ENCODE results near the gene MSI2.
"Not testable (repeated sequence)": the region's sequence is repeated elsewhere in the genome, so short reads cannot be mapped to it uniquely, and the experiment has no call there.

Gene MSI2

DNA sequence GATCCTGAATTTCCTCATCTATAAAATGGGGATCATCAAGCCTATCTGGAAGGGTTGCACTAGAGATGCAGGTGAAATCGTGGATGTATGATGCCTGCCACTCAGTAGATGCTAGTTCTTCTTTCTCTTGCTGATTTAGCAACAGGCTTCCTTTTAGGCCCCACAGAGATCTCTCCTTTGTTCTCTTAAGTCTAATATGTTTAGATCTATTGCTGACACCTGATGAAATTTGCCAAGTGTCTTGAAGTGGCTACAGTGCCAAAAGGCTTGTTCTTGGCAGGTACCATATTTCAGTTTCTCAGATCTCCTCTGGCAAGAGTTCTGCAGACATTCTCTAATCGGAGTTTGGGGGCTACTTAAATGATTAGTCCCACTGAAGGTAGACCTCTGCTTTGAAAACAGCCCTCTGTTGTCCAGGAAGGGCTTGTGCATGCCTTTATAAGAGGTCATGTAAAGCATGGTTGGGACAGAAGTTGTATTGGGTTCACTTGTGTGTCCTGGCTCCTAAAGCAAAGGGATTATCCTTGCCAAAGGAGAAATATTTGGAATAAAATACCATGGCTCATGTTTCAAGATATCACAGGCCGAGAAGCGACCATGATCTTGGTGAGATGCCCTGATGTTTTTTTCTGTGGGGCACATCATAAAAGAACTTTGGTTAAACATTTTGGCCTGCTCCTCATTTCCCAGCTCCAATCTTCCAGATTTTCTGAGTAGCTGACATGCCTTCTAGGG, 234.0 kb downstream of the MSI2 start:
- H3K4me1 ChIP-seq (ENCODE audit: control insufficient read depth, low read depth, low read length), result peaks cover 9% of the 10 kb centered on the region

DNA sequence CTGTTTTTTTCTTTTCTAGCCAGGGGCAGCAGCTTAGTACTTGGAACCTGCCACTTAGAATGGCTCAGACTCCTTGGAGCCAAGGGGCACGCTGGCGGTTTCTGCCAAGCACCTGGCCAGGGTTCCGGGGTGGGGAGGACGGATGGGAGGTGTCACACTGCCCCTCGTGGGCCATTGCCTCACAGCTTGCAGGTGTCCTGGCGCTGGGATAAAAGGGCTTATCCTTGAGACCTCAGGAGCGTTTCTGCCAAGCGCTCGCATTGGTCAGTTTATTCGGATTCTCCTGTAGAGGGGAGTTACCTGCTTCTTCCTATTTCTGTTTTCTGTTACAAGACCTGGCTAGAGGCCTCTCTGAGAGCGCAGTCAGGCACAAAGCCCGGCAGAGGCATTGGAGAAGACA, 234.6 kb downstream of the MSI2 start:
- Histone ChIP-seq H3K9ac (ENCODE audit: low read length) (no peak overlapping the region), H3K36me3 (ENCODE audit: control insufficient read depth, low read depth, low read length) (no peaks in the 10 kb centered on the region), H3K4me1 (ENCODE audit: control insufficient read depth, low read depth, low read length) (peaks cover 3% of the 10 kb centered on the region), H3K4me3 (ENCODE audit: low read length) (no peak overlapping the region), H3K27ac (ENCODE audit: low read length) (no peak overlapping the region), H3K27me3 (ENCODE audit: control insufficient read depth, insufficient read depth, low read length) (no peaks in the 10 kb centered on the region), H3K9me3 (ENCODE audit: control insufficient read depth, low read depth, low read length) (no peaks in the 10 kb centered on the region)

More for the DNA sequence above, 234.0 kb downstream of the MSI2 start:
- Histone ChIP-seq H3K27me3 (ENCODE audit: control insufficient read depth, insufficient read depth, low read length) (no peaks in the 10 kb centered on the region), H3K36me3 (ENCODE audit: control insufficient read depth, low read depth, low read length) (no peaks in the 10 kb centered on the region), H3K9ac (ENCODE audit: low read length) (no peak overlapping the region), H3K27ac (ENCODE audit: low read length) (no peak overlapping the region), H3K4me3 (ENCODE audit: low read length) (no peak overlapping the region), H3K9me3 (ENCODE audit: control insufficient read depth, low read depth, low read length) (no peaks in the 10 kb centered on the region)

DNA sequence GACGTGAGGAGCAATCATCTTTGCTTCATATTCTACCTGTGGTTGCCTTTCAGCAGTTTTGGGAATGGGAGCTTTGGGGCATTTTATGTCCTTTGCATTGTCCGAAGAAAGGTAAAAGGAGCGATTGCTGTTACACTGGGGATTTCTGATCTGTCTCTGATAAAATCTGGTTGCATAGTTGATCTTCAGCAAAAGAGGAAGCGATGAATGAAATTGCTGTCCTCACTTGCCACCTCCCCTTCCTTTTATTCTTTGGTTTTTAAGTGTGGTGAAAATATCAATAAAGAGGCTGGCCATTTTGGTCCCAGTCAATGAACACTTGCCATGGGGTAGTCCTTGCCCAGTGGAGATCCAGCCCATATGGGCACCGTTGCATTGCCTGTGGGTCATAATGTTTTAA, 236.8 kb downstream of the MSI2 start:
- Histone ChIP-seq H3K9ac (ENCODE audit: low read length) (no peak overlapping the region), H3K27me3 (ENCODE audit: control insufficient read depth, insufficient read depth, low read length) (no peaks in the 10 kb centered on the region), H3K4me3 (ENCODE audit: low read length) (no peak overlapping the region), H3K4me1 (ENCODE audit: control insufficient read depth, low read depth, low read length) (peaks cover 5% of the 10 kb centered on the region), H3K9me3 (ENCODE audit: control insufficient read depth, low read depth, low read length) (no peaks in the 10 kb centered on the region), H3K27ac (ENCODE audit: low read length) (no peak overlapping the region), H3K36me3 (ENCODE audit: control insufficient read depth, low read depth, low read length) (no peaks in the 10 kb centered on the region)

DNA sequence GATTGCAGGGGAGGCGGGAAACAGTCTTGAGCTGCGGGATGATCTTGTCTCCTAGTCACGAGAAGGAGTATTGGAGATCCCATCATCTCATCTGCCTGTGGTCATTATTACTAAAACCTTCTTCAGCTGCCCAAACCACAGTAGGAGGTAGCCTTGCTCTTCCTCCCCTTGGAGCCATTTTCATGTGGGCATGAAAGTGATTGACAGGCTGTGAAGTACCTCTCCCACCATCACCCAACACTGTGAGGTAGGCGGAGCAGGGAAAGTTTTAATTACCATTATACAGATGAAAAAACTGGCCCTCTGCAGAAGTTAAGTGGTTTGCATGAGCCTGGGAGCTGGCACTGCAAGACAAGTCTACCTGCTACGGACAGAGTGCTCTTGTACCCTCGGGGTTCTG, 237.3 kb downstream of the MSI2 start:
- no peak overlapping the region for H3K9ac ChIP-seq (ENCODE audit: low read length)
- no peaks in the 10 kb centered on the region for H3K9me3 ChIP-seq (ENCODE audit: control insufficient read depth, low read depth, low read length)
- H3K4me3 ChIP-seq (ENCODE audit: low read length), result no peak overlapping the region
- no peak overlapping the region for H3K27ac ChIP-seq (ENCODE audit: low read length)
- H3K4me1 ChIP-seq (ENCODE audit: control insufficient read depth, low read depth, low read length), result peaks cover 8% of the 10 kb centered on the region
- no peaks in the 10 kb centered on the region for H3K27me3 ChIP-seq (ENCODE audit: control insufficient read depth, insufficient read depth, low read length)
- H3K36me3 ChIP-seq (ENCODE audit: control insufficient read depth, low read depth, low read length), result no peaks in the 10 kb centered on the region

DNA sequence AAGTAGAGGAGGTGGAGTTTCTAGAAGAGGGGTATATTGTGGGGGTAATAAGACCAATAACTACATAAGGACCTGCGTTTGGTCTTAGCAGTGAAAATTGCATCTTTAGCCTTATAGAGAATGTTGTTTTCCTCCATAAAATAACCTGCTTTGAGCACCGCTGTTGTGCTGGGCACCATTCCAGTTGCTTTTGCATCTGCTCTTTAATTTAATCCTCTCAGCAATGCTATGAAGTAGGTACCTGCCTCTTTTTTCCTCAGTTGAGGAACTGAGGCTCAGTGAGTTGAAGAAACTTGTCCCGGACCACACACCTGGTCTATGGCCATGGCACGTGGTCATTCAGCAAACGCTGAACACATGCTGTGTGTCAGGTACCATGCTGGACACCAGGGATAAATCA, 238.1 kb downstream of the MSI2 start:
- Histone ChIP-seq H3K4me1 (ENCODE audit: control insufficient read depth, low read depth, low read length) (peaks cover 8% of the 10 kb centered on the region), H3K36me3 (ENCODE audit: control insufficient read depth, low read depth, low read length) (no peaks in the 10 kb centered on the region), H3K9ac (ENCODE audit: low read length) (no peak overlapping the region), H3K4me3 (ENCODE audit: low read length) (no peak overlapping the region), H3K27me3 (ENCODE audit: control insufficient read depth, insufficient read depth, low read length) (no peaks in the 10 kb centered on the region), H3K9me3 (ENCODE audit: control insufficient read depth, low read depth, low read length) (no peaks in the 10 kb centered on the region), H3K27ac (ENCODE audit: low read length) (no peak overlapping the region)

DNA sequence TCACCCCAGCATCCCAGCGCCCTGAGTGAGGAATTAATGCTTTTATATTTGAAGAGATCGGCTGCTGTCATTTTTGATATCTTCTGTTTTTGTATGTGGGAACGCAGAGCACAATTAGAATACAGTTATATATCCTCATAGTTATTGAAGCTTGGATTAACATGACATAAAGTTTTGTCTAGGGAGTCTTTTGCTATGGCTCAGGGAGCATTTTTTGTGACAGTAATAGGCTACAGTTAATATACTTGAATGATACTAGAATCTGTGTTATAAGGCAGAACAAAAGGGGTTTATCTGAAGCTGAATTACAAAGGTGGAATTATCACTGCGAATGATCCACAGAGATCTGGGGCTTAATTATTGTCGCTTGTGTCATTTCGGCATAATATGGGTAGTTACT, 239.4 kb downstream of the MSI2 start:
- H3K4me3 ChIP-seq (ENCODE audit: low read length), result no peak overlapping the region
- H3K27ac ChIP-seq (ENCODE audit: low read length), result no peak overlapping the region
- no peaks in the 10 kb centered on the region for H3K9me3 ChIP-seq (ENCODE audit: control insufficient read depth, low read depth, low read length)
- H3K4me1 ChIP-seq (ENCODE audit: control insufficient read depth, low read depth, low read length), result peaks cover 8% of the 10 kb centered on the region
- no peaks in the 10 kb centered on the region for H3K27me3 ChIP-seq (ENCODE audit: control insufficient read depth, insufficient read depth, low read length)
- no peak overlapping the region for H3K9ac ChIP-seq (ENCODE audit: low read length)
- H3K36me3 ChIP-seq (ENCODE audit: control insufficient read depth, low read depth, low read length), result no peaks in the 10 kb centered on the region

DNA sequence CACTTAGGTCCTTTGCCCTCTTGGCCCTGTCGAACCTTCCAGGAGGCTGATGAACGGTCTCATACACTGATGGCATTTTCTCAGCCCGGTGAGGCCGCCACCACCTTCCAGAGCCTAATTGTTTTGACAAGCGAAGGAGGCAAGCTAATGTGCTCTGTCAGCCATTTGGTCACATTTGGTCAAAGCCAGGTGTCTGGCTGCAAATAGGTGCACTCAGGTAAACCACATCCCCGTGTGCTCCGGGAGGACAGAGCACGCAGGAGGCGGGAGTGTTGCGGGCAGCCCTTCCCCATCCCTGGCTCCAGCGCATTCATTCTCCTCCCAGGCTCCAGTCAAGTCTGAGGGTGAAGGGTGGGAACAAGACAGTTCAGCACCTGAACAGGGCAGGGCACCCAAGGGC, 240.1 kb downstream of the MSI2 start:
- Histone ChIP-seq H3K27ac (ENCODE audit: low read length) (no peak overlapping the region), H3K4me1 (ENCODE audit: control insufficient read depth, low read depth, low read length) (peaks cover 8% of the 10 kb centered on the region), H3K4me3 (ENCODE audit: low read length) (no peak overlapping the region), H3K27me3 (ENCODE audit: control insufficient read depth, insufficient read depth, low read length) (no peaks in the 10 kb centered on the region), H3K9me3 (ENCODE audit: control insufficient read depth, low read depth, low read length) (no peaks in the 10 kb centered on the region), H3K9ac (ENCODE audit: low read length) (no peak overlapping the region), H3K36me3 (ENCODE audit: control insufficient read depth, low read depth, low read length) (no peaks in the 10 kb centered on the region)

DNA sequence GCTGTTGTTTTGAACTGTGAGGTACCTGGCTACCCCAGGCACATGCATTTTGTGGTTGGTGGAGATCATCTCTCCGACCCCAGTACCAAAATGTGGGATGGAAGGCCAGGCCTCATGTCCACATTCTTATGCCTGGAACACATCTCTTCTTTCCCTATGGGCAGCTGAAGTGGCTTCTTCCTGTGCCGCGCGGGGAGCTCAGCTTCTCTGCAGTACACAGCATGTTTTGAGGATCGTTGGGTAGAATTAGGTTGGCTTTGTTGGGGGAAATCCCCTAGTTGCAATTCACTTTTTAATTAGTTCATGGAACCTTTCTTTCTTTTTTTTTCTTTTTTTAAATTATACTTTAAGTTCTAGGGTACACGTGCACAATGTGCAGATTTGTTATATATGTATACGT, 242.1 kb downstream of the MSI2 start:
- peaks cover 8% of the 10 kb centered on the region for H3K4me1 ChIP-seq (ENCODE audit: control insufficient read depth, low read depth, low read length)
- H3K27me3 ChIP-seq (ENCODE audit: control insufficient read depth, insufficient read depth, low read length), result no peaks in the 10 kb centered on the region
- no peak overlapping the region for H3K4me3 ChIP-seq (ENCODE audit: low read length)
- no peaks in the 10 kb centered on the region for H3K36me3 ChIP-seq (ENCODE audit: control insufficient read depth, low read depth, low read length)
- H3K9ac ChIP-seq (ENCODE audit: low read length), result no peak overlapping the region
- H3K27ac ChIP-seq (ENCODE audit: low read length), result no peak overlapping the region
- H3K9me3 ChIP-seq (ENCODE audit: control insufficient read depth, low read depth, low read length), result no peaks in the 10 kb centered on the region

DNA sequence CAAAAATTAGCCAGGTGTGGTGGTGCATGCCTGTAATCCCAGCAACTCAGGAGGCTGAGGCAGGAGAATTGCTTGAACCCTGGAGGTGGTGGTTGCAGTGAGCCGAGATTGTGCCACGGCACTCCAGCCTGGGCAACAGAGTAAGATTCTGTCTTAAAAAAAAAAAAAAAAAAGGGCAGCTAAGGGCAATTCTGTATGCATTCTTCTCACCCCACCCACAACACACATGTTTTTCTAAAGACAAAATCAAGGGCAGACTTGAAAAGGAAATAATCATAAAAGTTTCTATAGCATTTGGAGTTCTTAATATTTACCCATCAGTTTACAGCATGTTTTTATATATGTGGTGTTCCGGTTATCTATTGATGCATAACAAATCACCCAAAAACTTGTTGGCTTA, 242.9 kb downstream of the MSI2 start:
- H3K27me3 ChIP-seq (ENCODE audit: control insufficient read depth, insufficient read depth, low read length); H3K36me3 ChIP-seq (ENCODE audit: control insufficient read depth, low read depth, low read length); H3K4me1 ChIP-seq (ENCODE audit: control insufficient read depth, low read depth, low read length); H3K27ac ChIP-seq (ENCODE audit: low read length); H3K9me3 ChIP-seq (ENCODE audit: control insufficient read depth, low read depth, low read length); H3K9ac ChIP-seq (ENCODE audit: low read length); H3K4me3 ChIP-seq (ENCODE audit: low read length): not testable (repeated sequence)

DNA sequence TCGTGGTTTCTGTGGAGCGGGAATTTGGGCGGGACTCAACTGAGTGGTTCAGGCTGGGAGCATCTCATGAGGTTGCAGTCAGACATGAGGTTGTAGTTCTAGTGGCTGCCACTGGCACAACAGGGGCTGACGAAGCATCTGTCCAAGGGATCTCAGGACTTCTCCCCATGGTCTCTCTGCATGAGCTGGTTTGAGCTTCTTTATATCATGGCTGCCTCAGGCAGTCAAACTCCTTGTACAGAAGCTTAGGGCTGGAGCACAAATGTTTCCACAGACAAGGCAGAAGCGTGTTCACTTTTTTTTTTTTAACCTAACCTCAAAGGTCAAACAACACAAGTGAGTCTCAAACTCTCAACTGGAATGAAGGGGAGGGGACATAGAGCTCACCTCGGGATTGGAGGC, 243.3 kb downstream of the MSI2 start:
- Histone ChIP-seq H3K27me3 (ENCODE audit: control insufficient read depth, insufficient read depth, low read length) (no peaks in the 10 kb centered on the region), H3K4me3 (ENCODE audit: low read length) (no peak overlapping the region), H3K36me3 (ENCODE audit: control insufficient read depth, low read depth, low read length) (no peaks in the 10 kb centered on the region), H3K9ac (ENCODE audit: low read length) (no peak overlapping the region), H3K27ac (ENCODE audit: low read length) (no peak overlapping the region), H3K4me1 (ENCODE audit: control insufficient read depth, low read depth, low read length) (peaks cover 8% of the 10 kb centered on the region), H3K9me3 (ENCODE audit: control insufficient read depth, low read depth, low read length) (no peaks in the 10 kb centered on the region)

DNA sequence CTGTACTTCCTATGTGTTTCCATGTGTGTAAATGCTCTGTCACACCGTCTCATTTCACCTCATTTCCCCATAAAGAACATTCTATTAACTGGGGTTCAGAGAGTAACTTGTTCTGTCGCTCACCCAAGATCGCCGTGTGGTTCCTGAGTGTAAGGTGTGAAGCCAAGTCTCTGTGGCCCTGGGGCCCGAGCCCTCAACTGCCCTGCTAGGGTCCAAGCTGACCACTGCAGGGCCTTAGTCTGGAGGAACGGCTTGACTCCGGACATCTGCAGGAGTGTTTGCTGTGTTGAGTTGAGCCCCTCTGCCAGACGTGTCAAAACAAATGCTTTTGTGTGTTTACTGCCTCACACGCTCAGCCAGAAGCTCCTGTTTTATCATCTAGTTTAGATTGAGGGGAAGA, 244.7 kb downstream of the MSI2 start:
- Histone ChIP-seq H3K9ac (ENCODE audit: low read length) (no peak overlapping the region), H3K4me1 (ENCODE audit: control insufficient read depth, low read depth, low read length) (peaks cover 16% of the 10 kb centered on the region), H3K36me3 (ENCODE audit: control insufficient read depth, low read depth, low read length) (no peaks in the 10 kb centered on the region), H3K27ac (ENCODE audit: low read length) (no peak overlapping the region), H3K9me3 (ENCODE audit: control insufficient read depth, low read depth, low read length) (no peaks in the 10 kb centered on the region), H3K4me3 (ENCODE audit: low read length) (no peak overlapping the region), H3K27me3 (ENCODE audit: control insufficient read depth, insufficient read depth, low read length) (no peaks in the 10 kb centered on the region)

DNA sequence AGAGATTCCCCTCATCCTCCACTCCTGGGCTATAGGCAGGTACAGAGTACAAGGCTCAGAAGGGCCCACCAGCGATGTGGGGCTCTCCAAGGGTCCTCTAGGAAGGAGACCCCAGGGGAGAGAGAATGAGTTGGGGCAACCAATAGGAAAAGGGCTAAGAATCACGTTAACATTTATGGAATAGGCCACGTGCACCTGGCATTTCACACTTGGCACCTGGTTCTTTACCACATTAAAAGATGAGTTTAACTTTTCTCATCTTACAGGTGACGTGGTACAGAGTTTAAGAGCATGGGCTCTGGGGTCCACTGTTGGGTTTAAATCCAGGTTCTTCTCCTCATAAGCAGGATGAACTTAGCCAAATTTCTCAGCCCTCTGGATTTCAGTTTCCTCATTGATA, 245.7 kb downstream of the MSI2 start:
- no peaks in the 10 kb centered on the region for H3K36me3 ChIP-seq (ENCODE audit: control insufficient read depth, low read depth, low read length)
- no peak overlapping the region for H3K4me3 ChIP-seq (ENCODE audit: low read length)
- H3K4me1 ChIP-seq (ENCODE audit: control insufficient read depth, low read depth, low read length), result peaks cover 26% of the 10 kb centered on the region
- no peak overlapping the region for H3K9ac ChIP-seq (ENCODE audit: low read length)
- H3K27ac ChIP-seq (ENCODE audit: low read length), result no peak overlapping the region
- no peaks in the 10 kb centered on the region for H3K27me3 ChIP-seq (ENCODE audit: control insufficient read depth, insufficient read depth, low read length)
- H3K9me3 ChIP-seq (ENCODE audit: control insufficient read depth, low read depth, low read length), result no peaks in the 10 kb centered on the region

Measured in iPS-18a (cell line).